HG02870 (cell line): ENCODE measurements around the gene DENND2D.
A peak's percentile ranks its signal among the peaks of the same experiment; 100 is the strongest.

ENCODE experiments used
- ATAC-seq: cut with Tn5 transposase; IDR thresholded peaks from one replicate; pipeline ENCODE4 v1.9.1; 2021; ENCODE audit warnings: mild to moderate bottlenecking, moderate library complexity; ENCODE audit not compliant: unreplicated experiment

DENND2D gene

GRCh38 chr1:111179968-111180533 is 20.4 kb downstream of the DENND2D start:
- no peak for ATAC-seq

GRCh38 chr1:111176678-111177077 is 23.8 kb downstream of the DENND2D start:
- ATAC-seq, result no peak

- ATAC-seq, result no peak
These were observed 25.1 kb downstream of the DENND2D start for GRCh38 chr1:111175349-111175748.

GRCh38 chr1:111174070-111174469 is 26.4 kb downstream of the DENND2D start:
- ATAC-seq, result peak; percentile 59

- ATAC-seq, result no peak
These were observed 28.0 kb downstream of the DENND2D start for GRCh38 chr1:111172463-111172862.

GRCh38 chr1:111164151-111164550 is 36.3 kb downstream of the DENND2D start:
- ATAC-seq, result no peak

- ATAC-seq, result no peak
These were observed 37.1 kb downstream of the DENND2D start for GRCh38 chr1:111163363-111163762.

GRCh38 chr1:111162488-111162880 is 38.0 kb downstream of the DENND2D start:
- ATAC-seq, result no peak

GRCh38 chr1:111161843-111162487 is 38.5 kb downstream of the DENND2D start:
- no peak for ATAC-seq

GRCh38 chr1:111157431-111157830 is 43.0 kb downstream of the DENND2D start:
- ATAC-seq, result no peak

- ATAC-seq, result no peak
These were observed 46.1 kb downstream of the DENND2D start for GRCh38 chr1:111154021-111154999.

GRCh38 chr1:111151838-111152237 is 48.6 kb downstream of the DENND2D start:
- no peak for ATAC-seq

- no peak for ATAC-seq
These were observed 52.0 kb downstream of the DENND2D start for GRCh38 chr1:111148376-111148881.

GRCh38 chr1:111147948-111148347 is 52.5 kb downstream of the DENND2D start:
- no peak for ATAC-seq

GRCh38 chr1:111145963-111146768 is 54.3 kb downstream of the DENND2D start:
- no peak for ATAC-seq

GRCh38 chr1:111145542-111145941 is 54.9 kb downstream of the DENND2D start:
- ATAC-seq, result no peak

- ATAC-seq, result no peak
These were observed 58.0 kb downstream of the DENND2D start for GRCh38 chr1:111142356-111142975.

GRCh38 chr1:111141245-111142220 is 58.9 kb downstream of the DENND2D start:
- ATAC-seq, result no peak

GRCh38 chr1:111140680-111140967 is 59.8 kb downstream of the DENND2D start:
- peak; percentile 18 for ATAC-seq
